Activated CD4-positive, alpha-beta memory T cell treated with anti-CD3 and anti-CD28 coated beads, Interleukin-2, amount 10 ng/mL, durations not matched to agents 7 days and 5 days (primary cell): Measurements from ENCODE around the gene PIGN. TPM values are rescaled to one million over a fixed set of nuclear protein-coding genes. Genes with fewer than 3 reads are reported as not detected.
A peak's percentile ranks its signal among the peaks of the same experiment; 100 is the strongest.
"Not testable (repeated sequence)": the region's sequence is repeated elsewhere in the genome, so short reads cannot be mapped to it uniquely, and the experiment has no call there.

Experiments
- CTCF ChIA-PET: fragments of 350-600 bp; sonication (Branson Sonifier 250); formaldehyde crosslinking; loops from one replicate; lab custom pipeline; 2021; ENCODE audit warnings: antibody characterized with exemption, inconsistent platforms; lab: Charles Lee
- POLR2A ChIA-PET: fragments of 350-600 bp; sonication (Branson Sonifier 250); formaldehyde crosslinking; loops from one replicate; lab custom pipeline; 2021; ENCODE audit warnings: antibody characterized with exemption; lab: Charles Lee
- DNase-seq: peaks from one replicate; pipeline ENCODE4 v3.0.0-alpha.2; 2020
- H3K27ac Mint-ChIP-seq: one replicate; pipeline ENCODE4 v1.8.0; 2021; ENCODE audit warnings: mild to moderate bottlenecking, mixed read lengths
- H3K27me3 Mint-ChIP-seq: one replicate; pipeline ENCODE4 v1.8.0; 2021; ENCODE audit warnings: mixed read lengths
- H3K36me3 Mint-ChIP-seq: one replicate; pipeline ENCODE4 v1.8.0; 2021; ENCODE audit warnings: low read depth, mixed read lengths
- H3K4me1 Mint-ChIP-seq: one replicate; pipeline ENCODE4 v1.8.0; 2021; ENCODE audit warnings: mixed read lengths
- H3K4me3 Mint-ChIP-seq: one replicate; pipeline ENCODE4 v1.8.0; 2021; ENCODE audit warnings: mild to moderate bottlenecking, mixed read lengths
- H3K9me3 Mint-ChIP-seq: one replicate; pipeline ENCODE4 v1.8.0; 2021; ENCODE audit warnings: mixed read lengths
- total RNA-seq, 2 experiments: library from RNA; stranded (reverse); gene quantifications; one replicate each; pipeline ENCODE4 v1.2.3, GENCODE V29; 2021

Gene PIGN
- total RNA-seq, 2 experiments from 2014 or later = 27.2 to 29.7 TPM

- Mint-ChIP-seq H3K4me1 (no peaks in the 10 kb centered on the region), H3K4me3 (no peak overlapping the region), H3K27me3 (no peaks in the 10 kb centered on the region), H3K27ac (no peak overlapping the region), H3K9me3 (no peaks in the 10 kb centered on the region), H3K36me3 (peaks cover 2% of the 10 kb centered on the region)
- POLR2A ChIA-PET = no interaction called here
- CTCF ChIA-PET = no interaction called here
- no peak for DNase-seq
These were observed 14.6 kb downstream of the PIGN start for GRCh38 chr18:62172298-62172697.

DNA sequence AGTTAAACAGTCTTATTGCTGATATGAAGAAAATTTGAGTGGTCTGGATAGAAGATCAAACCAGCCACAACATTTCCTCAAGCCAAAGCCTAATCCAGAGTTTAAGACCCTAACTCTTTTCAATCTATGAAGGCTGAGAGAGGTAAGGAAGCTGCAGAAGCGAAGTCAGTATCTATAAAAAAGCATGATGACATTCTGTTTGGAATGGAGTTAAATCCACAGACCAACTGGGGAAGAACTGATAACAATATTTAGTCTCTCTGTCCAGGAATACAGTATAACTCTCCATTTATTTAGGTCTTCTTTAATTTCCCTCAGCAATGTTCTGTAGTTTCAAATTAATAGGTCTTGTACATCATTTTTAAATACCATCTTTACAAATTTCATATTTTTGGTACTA is 16.0 kb downstream of the PIGN start:
- DNase-seq = no peak
- ChIA-PET CTCF (no interaction called here), POLR2A (no interaction called here)
- peaks cover 3% of the 10 kb centered on the region for H3K9me3 Mint-ChIP-seq
- H3K27me3 Mint-ChIP-seq = no peaks in the 10 kb centered on the region
- H3K4me3 Mint-ChIP-seq = no peak overlapping the region
- H3K4me1 Mint-ChIP-seq = peaks cover under 1% of the 10 kb centered on the region
- H3K36me3 Mint-ChIP-seq = peaks cover 6% of the 10 kb centered on the region
- H3K27ac Mint-ChIP-seq = no peak overlapping the region

- H3K4me1 Mint-ChIP-seq, DNase-seq, H3K27ac Mint-ChIP-seq, H3K27me3 Mint-ChIP-seq, POLR2A ChIA-PET, H3K4me3 Mint-ChIP-seq, H3K9me3 Mint-ChIP-seq, CTCF ChIA-PET: not testable (repeated sequence)
- H3K36me3 Mint-ChIP-seq = peaks cover 16% of the 10 kb centered on the region
These were observed 20.3 kb downstream of the PIGN start for GRCh38 chr18:62166524-62166923.

- no peak for DNase-seq
- Mint-ChIP-seq H3K27me3 (no peaks in the 10 kb centered on the region), H3K4me1 (peaks cover 9% of the 10 kb centered on the region), H3K9me3 (peaks cover 5% of the 10 kb centered on the region), H3K4me3 (no peak overlapping the region), H3K27ac (no peak overlapping the region), H3K36me3 (peaks cover 21% of the 10 kb centered on the region)
- CTCF ChIA-PET = no interaction called here
- POLR2A ChIA-PET = no interaction called here
These were observed 21.3 kb downstream of the PIGN start for GRCh38 chr18:62165583-62165982.

DNA sequence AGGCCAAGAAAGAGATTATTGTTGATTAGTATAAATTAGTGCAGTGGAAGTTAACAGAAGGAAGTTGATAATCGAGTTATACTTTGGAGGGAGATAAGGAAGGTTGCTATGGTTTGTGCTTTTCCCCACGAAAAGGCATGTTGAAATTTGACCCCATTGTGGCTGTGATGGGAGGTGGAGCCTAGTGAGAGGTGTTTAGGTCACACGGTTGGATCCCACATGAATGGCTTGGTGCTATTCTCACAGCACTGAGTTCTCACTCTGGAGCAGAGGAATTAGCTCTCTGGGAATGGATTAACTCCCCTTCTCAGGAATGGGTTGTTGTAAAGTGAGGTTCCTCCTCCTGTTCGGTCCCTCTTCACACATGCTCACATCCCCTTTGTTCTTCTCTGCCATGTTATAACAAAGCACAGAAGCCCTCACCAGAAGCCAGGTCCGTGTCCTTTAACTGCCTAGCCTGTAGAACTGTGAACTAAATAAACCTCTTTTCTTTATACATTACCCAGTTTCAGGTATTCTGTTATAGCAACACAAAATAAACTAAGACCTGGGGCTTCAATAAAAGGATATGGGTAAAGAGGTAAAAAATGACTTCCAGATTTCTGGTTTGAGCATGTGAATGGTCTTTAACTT is 21.9 kb downstream of the PIGN start:
- peaks cover 9% of the 10 kb centered on the region for H3K4me1 Mint-ChIP-seq
- CTCF ChIA-PET = no interaction called here
- POLR2A ChIA-PET = no interaction called here

DNA sequence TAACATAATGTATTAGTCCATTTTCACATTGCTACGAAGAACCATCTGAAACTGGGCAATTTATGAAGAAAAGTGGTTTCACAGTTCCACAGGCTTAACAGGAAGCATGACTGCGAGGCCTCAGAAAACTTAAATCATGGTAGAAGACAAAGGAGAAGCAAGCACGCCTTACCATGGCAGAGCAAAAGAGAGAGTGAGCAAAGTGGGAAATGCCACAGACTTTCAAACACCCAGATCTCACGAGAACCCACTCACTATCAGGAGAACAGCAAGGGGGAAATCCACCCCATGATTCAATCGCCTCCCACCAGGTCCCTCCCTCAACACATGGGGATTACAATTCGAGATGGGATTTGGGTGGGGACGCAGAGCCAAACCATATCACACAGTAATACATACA is 22.5 kb downstream of the PIGN start:
- H3K36me3 Mint-ChIP-seq = peaks cover 23% of the 10 kb centered on the region
- CTCF ChIA-PET = no interaction called here
- no peaks in the 10 kb centered on the region for H3K27me3 Mint-ChIP-seq

More for the DNA sequence above, 21.9 kb downstream of the PIGN start:
- no peaks in the 10 kb centered on the region for H3K27me3 Mint-ChIP-seq
- no peak for DNase-seq
- H3K36me3 Mint-ChIP-seq = peaks cover 21% of the 10 kb centered on the region
- no peak overlapping the region for H3K27ac Mint-ChIP-seq
- no peak overlapping the region for H3K4me3 Mint-ChIP-seq
- peaks cover 5% of the 10 kb centered on the region for H3K9me3 Mint-ChIP-seq

GRCh38 chr18:62157843-62158242 is 29.0 kb downstream of the PIGN start:
- ChIA-PET POLR2A (no interaction called here), CTCF (no interaction called here)
- Mint-ChIP-seq H3K27ac (no peak overlapping the region), H3K27me3 (no peaks in the 10 kb centered on the region), H3K4me3 (no peak overlapping the region), H3K4me1 (no peaks in the 10 kb centered on the region), H3K9me3 (no peaks in the 10 kb centered on the region), H3K36me3 (peaks cover 13% of the 10 kb centered on the region)
- no peak for DNase-seq

More for the DNA sequence above, 22.5 kb downstream of the PIGN start:
- Mint-ChIP-seq H3K9me3 (peaks cover 5% of the 10 kb centered on the region), H3K4me1 (peaks cover 9% of the 10 kb centered on the region), H3K27ac (no peak overlapping the region), H3K4me3 (no peak overlapping the region)
- DNase-seq = no peak
- POLR2A ChIA-PET = no interaction called here

GRCh38 chr18:62152844-62153243 is 34.0 kb downstream of the PIGN start:
- POLR2A ChIA-PET = no interaction called here
- no peak overlapping the region for H3K27ac Mint-ChIP-seq
- H3K36me3 Mint-ChIP-seq = peaks cover 9% of the 10 kb centered on the region
- no peaks in the 10 kb centered on the region for H3K9me3 Mint-ChIP-seq
- H3K4me1 Mint-ChIP-seq = no peaks in the 10 kb centered on the region
- no peak for DNase-seq
- H3K4me3 Mint-ChIP-seq = no peak overlapping the region
- H3K27me3 Mint-ChIP-seq = no peaks in the 10 kb centered on the region
- CTCF ChIA-PET = no interaction called here

DNA sequence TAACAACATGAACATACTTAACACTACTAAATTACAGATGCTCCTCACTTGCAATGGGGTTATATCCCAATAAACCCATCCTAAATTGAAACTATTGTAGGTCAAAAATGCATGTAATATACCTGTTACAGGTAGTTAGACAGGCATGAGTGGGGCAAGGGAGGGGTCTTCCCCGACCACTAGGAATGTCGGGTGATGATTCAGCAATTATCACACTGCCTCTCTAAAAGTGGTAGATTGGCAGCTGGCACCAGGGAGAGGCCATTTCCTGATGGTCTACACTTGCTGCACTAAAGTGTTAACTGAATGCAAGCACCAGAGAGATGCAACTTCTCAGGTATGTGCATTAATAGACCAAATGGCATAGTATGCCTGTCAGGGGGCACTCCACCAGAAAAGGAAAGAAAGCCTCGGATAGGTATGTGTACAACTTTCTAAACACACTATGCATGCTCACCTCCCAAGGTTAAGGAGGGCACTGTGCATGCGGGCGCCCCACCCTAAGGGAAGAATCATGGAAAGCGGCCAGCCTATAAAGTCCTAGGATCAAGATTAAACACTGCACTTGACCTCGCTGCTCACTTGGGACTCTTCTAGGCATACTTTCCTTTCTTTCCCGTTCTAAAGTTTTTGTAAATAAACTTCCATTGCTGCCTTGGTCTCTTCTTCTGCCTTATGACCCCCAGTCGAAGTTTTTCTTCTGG is 35.6 kb downstream of the PIGN start:
- ChIA-PET POLR2A (no interaction called here), CTCF (no interaction called here)
- Mint-ChIP-seq H3K27ac (no peak overlapping the region), H3K4me1 (no peaks in the 10 kb centered on the region), H3K9me3 (no peaks in the 10 kb centered on the region), H3K4me3 (no peak overlapping the region), H3K36me3 (peaks cover 8% of the 10 kb centered on the region), H3K27me3 (no peaks in the 10 kb centered on the region)
- DNase-seq = no peak

DNA sequence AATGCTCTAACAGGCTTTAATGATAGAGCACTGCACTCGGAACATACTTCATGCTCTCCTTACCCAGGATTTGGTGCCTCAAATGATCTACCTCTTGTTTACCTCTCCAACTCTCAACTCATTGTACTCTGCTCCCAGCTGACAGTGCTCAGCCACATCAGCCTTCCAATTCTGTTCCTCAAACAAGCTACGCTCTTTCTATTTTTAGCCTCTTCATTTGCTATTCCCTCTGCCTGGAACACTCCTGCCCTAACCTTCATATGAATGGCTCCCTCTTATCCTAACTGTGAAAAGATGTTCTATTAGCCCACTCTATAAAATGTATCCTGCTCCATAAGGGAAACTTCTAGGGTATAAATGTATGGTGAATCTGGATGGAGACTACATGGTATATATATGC is 42.5 kb downstream of the PIGN start:
- ChIA-PET CTCF (interaction anchor here (0.7 to 3.2 kb wide), 2 partner anchors 12 to 25 kb away, joined by 5 to 14 read pairs; no protein-coding TSS in a partner anchor), POLR2A (no interaction called here)
- Mint-ChIP-seq H3K4me1 (no peaks in the 10 kb centered on the region), H3K9me3 (no peaks in the 10 kb centered on the region), H3K36me3 (peaks cover 12% of the 10 kb centered on the region), H3K4me3 (no peak overlapping the region), H3K27ac (no peak overlapping the region), H3K27me3 (no peaks in the 10 kb centered on the region)
- no peak for DNase-seq

DNA sequence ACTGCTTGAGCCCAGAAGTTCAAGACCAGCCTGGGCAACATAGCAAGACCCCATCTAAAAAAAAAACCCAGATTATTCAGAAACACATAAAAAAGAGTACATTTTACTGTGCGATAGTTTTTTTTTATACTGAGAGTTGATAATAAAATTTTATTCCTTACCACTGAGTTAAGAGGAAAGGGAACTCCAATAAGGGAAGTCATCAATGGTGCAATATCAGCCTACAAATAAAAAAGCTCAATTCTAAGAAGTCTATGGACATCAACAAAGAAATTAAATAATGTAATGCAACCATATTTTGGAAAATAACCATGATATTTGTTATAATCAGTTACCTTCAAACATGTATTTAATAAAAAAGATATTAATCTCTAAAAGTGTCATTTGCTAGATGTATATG is 46.6 kb downstream of the PIGN start:
- no peak for DNase-seq
- Mint-ChIP-seq H3K4me3 (no peak overlapping the region), H3K4me1 (no peaks in the 10 kb centered on the region), H3K27ac (no peak overlapping the region), H3K9me3 (no peaks in the 10 kb centered on the region), H3K36me3 (peaks cover 9% of the 10 kb centered on the region), H3K27me3 (no peaks in the 10 kb centered on the region)
- POLR2A ChIA-PET = no interaction called here
- CTCF ChIA-PET = interaction anchor here (1.2 kb wide), 1 partner anchor 9 kb away, joined by 5 read pairs; no protein-coding TSS in a partner anchor

DNA sequence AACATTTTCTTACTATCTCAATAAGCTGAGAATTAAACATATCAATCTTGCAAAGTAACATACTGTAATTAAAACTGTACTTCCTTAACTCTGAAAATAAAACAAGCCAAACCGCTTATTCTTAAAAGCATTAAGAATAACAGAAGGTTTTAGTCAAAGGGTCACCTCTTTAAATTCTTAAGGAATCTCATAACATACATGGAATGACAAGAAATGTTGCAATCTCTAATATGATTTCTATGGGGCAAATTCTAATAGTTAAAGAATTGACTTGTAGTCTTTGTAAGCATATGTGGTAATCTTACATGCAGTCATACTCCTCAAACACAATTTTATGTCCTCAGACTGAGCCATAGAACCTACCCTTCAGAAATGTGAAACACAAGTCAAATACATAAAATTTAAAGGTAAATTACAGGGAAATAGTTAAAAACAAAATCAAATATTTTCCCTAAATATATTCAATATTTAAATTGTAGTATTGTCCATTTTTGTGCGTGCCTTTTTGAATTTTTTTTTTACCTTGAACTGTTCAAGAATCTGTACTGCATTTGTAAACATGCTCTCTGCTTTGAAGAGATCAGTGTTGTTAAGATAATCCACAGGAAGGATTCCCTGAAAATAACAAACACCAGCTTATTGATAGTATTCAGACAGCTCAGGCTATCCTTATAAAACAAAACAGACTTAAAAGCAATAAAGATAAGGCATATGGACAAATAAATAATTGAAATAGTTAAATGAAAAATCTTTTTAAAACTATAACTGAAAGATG is 48.2 kb downstream of the PIGN start:
- ChIA-PET CTCF (no interaction called here), POLR2A (no interaction called here)
- Mint-ChIP-seq H3K27ac (no peak overlapping the region), H3K36me3 (peaks cover 8% of the 10 kb centered on the region), H3K9me3 (no peaks in the 10 kb centered on the region), H3K27me3 (no peaks in the 10 kb centered on the region), H3K4me1 (no peaks in the 10 kb centered on the region), H3K4me3 (no peak overlapping the region)
- DNase-seq = no peak

DNA sequence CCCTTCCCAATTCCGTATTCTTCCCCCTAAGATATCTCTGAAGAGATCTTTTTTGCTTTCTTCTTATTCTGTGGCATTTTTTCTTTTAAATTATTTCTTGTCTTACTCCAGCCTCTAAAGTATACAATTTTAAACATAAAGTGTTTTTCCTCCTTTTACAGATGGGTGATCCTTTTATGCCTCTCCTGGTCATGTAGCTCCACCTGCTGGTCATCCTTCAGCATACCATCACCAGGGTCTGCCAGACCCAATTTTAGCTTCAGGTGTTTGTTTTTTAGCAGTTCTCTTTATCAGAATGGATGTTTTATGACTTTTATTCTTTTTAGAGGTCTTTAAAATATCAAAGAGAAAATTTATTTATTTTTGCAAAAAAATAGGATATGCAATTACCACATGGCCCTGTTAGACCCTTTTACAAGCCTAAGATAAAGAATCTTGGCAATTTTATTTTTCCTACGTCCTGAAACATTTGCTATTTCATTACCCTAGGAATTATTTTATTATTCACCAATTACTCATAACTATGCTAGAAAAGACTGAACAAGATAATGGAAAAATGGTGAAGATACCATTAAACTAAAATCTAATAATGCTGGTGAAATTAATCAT is 55.5 kb downstream of the PIGN start:
- POLR2A ChIA-PET = no interaction called here
- Mint-ChIP-seq H3K27ac (no peak overlapping the region), H3K4me3 (no peak overlapping the region), H3K36me3 (peaks cover 8% of the 10 kb centered on the region), H3K9me3 (no peaks in the 10 kb centered on the region), H3K27me3 (no peaks in the 10 kb centered on the region), H3K4me1 (peaks cover 7% of the 10 kb centered on the region)
- CTCF ChIA-PET = interaction anchor here (0.6 to 3.4 kb wide), 15 partner anchors 9 to 762 kb away, joined by 3 to 27 read pairs (median 4); no protein-coding TSS in a partner anchor
- peak; percentile 63 for DNase-seq
